ENCODE results near the gene GSDME. TPM values are rescaled to one million over a fixed set of nuclear protein-coding genes. Genes with fewer than 3 reads are reported as not detected.

Gene GSDME
- polyA plus RNA-seq, 2 of the 4 experiments (the other 2 are of a cell fraction): 51.0 to 55.9 TPM

DNA sequence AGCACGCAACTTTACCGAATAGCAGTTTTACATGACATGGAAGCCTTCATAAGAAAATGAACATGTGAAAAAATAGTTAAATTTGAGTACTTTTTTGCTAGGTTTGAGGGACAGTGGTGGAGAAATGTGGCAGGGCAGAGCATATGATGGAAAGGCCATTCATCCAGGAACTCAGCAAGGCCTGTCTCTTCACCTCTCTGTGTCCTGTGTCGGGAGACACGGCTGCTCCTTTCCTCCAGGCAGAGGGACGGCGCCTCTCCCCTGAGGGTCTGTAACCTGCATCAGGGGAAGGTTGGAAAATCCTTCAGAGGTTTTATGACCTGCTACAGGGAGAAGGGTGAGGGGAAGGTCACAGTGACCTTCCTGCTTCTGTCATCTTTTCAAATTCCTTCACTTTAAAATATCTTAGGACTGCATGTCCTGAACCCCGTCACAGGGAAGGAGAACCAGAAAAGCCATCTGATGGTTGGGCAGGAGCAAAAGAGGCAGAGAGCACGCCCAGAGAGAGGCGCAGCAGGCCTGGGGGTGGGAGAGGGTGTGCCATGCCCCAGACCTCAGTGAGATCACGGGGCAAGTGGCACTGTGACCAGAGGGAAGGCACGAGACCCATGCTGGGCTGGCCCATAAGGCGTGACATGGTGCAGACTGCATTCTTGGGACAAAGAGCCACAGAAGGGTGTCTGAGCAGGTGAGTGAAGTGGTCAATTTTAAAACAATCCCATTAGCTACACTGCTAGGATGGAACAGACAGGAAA lies 44.0 kb downstream of the GSDME start:
- no peak overlapping the region for H3K27ac ChIP-seq
- TF ChIP-seq NR3C1 (IDR thresholded peaks at IDR 0.05) (no peak), FOSB (CRISPR knock-in tag; IDR thresholded peaks at IDR 0.05) (no peak), JUN (IDR thresholded peaks at IDR 0.05) (no peak), CBX2 (IDR thresholded peaks at IDR 0.05; ENCODE audit: borderline replicate concordance, low read depth) (no peak), GATA3 (IDR thresholded peaks at IDR 0.05; ENCODE audit: borderline replicate concordance) (no peak), HES2 (IDR thresholded peaks at IDR 0.05) (no peak), RARB (CRISPR knock-in tag; IDR thresholded peaks at IDR 0.05) (no peak), JUNB (IDR thresholded peaks at IDR 0.05) (no peak), USF2 (IDR thresholded peaks at IDR 0.05) (no peak), ZFP36 (IDR thresholded peaks at IDR 0.05; ENCODE audit: borderline replicate concordance, partially characterized antibody) (no peak), KDM5A (IDR thresholded peaks at IDR 0.05) (no peak), POLR2AphosphoS2 (conservative IDR thresholded peaks at IDR 0.05; ENCODE audit: low read length) (no peak), SREBF2 (IDR thresholded peaks at IDR 0.05) (no peak), E2F6 (IDR thresholded peaks at IDR 0.05; ENCODE audit: borderline replicate concordance, low read depth) (no peak)
- TF ChIP-seq, protein P1, sequence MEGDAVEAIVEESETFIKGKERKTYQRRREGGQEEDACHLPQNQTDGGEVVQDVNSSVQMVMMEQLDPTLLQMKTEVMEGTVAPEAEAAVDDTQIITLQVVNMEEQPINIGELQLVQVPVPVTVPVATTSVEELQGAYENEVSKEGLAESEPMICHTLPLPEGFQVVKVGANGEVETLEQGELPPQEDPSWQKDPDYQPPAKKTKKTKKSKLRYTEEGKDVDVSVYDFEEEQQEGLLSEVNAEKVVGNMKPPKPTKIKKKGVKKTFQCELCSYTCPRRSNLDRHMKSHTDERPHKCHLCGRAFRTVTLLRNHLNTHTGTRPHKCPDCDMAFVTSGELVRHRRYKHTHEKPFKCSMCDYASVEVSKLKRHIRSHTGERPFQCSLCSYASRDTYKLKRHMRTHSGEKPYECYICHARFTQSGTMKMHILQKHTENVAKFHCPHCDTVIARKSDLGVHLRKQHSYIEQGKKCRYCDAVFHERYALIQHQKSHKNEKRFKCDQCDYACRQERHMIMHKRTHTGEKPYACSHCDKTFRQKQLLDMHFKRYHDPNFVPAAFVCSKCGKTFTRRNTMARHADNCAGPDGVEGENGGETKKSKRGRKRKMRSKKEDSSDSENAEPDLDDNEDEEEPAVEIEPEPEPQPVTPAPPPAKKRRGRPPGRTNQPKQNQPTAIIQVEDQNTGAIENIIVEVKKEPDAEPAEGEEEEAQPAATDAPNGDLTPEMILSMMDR (IDR thresholded peaks at IDR 0.05): no peak
- TF ChIP-seq, protein P2, sequence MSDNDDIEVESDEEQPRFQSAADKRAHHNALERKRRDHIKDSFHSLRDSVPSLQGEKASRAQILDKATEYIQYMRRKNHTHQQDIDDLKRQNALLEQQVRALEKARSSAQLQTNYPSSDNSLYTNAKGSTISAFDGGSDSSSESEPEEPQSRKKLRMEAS (IDR thresholded peaks at IDR 0.05): no peak
- ATAC-seq: no peak
- H3K4me1 ChIP-seq: peaks cover 4% of the 10 kb centered on the region; the same call in 1 of the 3 replicates
- FAIRE-seq: no peak
- H3K4me2 ChIP-seq: no peak overlapping the region
- 90% methylated on average over 12 of the region's 12 CpGs for WGBS (ENCODE audit: missing lambda C conversion rate)
- ChIA-PET POLR2A (no interaction called here), CTCF (no interaction called here)
- no peak overlapping the region for H3K4me3 ChIP-seq
- no peaks in the 10 kb centered on the region for H3K9me3 ChIP-seq
- no peak for DNase-seq (ENCODE audit: low read depth in 1 of 2, low spot score in 1 of 2)

- Histone ChIP-seq H3K4me3 (no peak overlapping the region), H3K27ac (no peak overlapping the region), H3K9me3 (no peaks in the 10 kb centered on the region), H3K4me2 (no peak overlapping the region), H3K4me1 (no peaks in the 10 kb centered on the region)
- ATAC-seq: no peak
- FAIRE-seq: no peak
- WGBS (ENCODE audit: missing lambda C conversion rate): 96% methylated on average over 15 of the region's 15 CpGs
- CTCF ChIA-PET: interaction anchor here (1.5 to 2.1 kb wide), 4 partner anchors 33 to 384 kb away, joined by 3 to 8 read pairs (median 4); no protein-coding TSS in a partner anchor
- DNase-seq (ENCODE audit: low read depth in 1 of 2, low spot score in 1 of 2): no peak
- no peak for TF ChIP-seq E2F6 (IDR thresholded peaks at IDR 0.05; ENCODE audit: borderline replicate concordance, low read depth)
- no peak for TF ChIP-seq HES2 (IDR thresholded peaks at IDR 0.05)
- TF ChIP-seq RFX5 (IDR thresholded peaks at IDR 0.05): no peak
- TF ChIP-seq, protein P2 (IDR thresholded peaks at IDR 0.05): no peak
- TF ChIP-seq KDM1A (IDR thresholded peaks at IDR 0.05; ENCODE audit: low read depth): no peak
- TF ChIP-seq SREBF2 (IDR thresholded peaks at IDR 0.05): no peak
- no peak for TF ChIP-seq TFCP2L1 (CRISPR knock-in tag; IDR thresholded peaks at IDR 0.05)
- POLR2A ChIA-PET: no interaction called here
Observed at GRCh38 chr7:24709585-24710360, 47.5 kb downstream of the GSDME start.
